CD14-positive monocyte (primary cell): ENCODE results near the gene CERS2. TPM values are rescaled to one million over a fixed set of nuclear protein-coding genes. Genes with fewer than 3 reads are reported as not detected.

ENCODE experiments used
- DNase-seq, 3 donors: peaks; one replicate each; pipeline ENCODE4 v3.0.0-alpha.2; 2011 to 2022
- H2AFZ ChIP-seq: 2 replicates; pipeline ENCODE4 v1.6.0; 2012; ENCODE audit warnings: mild to moderate bottlenecking, low read depth, low read length, inconsistent platforms; ENCODE audit not compliant: insufficient read depth, poor library complexity, severe bottlenecking
- H3K27ac ChIP-seq, 2 donors: 1 replicate in 1 of 2; 2 replicates in 1 of 2; pipeline ENCODE4 v1.5.1; 2012 to 2013; ENCODE audit warnings: low read length in 2 of 2, control low read depth in 1 of 2, inconsistent platforms in 1 of 2, low read depth in 1 of 2, mild to moderate bottlenecking in 1 of 2
- H3K27me3 ChIP-seq, 2 donors: one replicate each; pipeline versions ENCODE4 v1.6.0 to v1.6.1; 2011 to 2013; ENCODE audit warnings: low read length in 2 of 2; ENCODE audit not compliant: control insufficient read depth in 2 of 2, insufficient read depth in 2 of 2
- H3K36me3 ChIP-seq, 2 donors: replicated peaks in 1 of 2; 1 replicate in 1 of 2; 2 replicates in 1 of 2; pipeline versions ENCODE4 v1.5.1 to v1.6.1; 2012 to 2013; ENCODE audit warnings: low read length in 2 of 2, control low read depth in 1 of 2, inconsistent platforms in 1 of 2, mild to moderate bottlenecking in 1 of 2; ENCODE audit not compliant: insufficient read depth in 2 of 2, control insufficient read depth in 1 of 2
- H3K4me1 ChIP-seq, 2 donors: 1 replicate in 1 of 2; 2 replicates in 1 of 2; pipeline versions ENCODE4 v1.5.1 to v1.6.1; 2012 to 2013; ENCODE audit warnings: low read length in 2 of 2, control low read depth in 1 of 2, inconsistent platforms in 1 of 2, mild to moderate bottlenecking in 1 of 2, moderate library complexity in 1 of 2; ENCODE audit not compliant: insufficient read depth in 2 of 2, control insufficient read depth in 1 of 2
- H3K4me2 ChIP-seq: replicated peaks from 2 replicates; pipeline ENCODE3; 2012; ENCODE audit warnings: low read length, moderate library complexity, mild to moderate bottlenecking; ENCODE audit not compliant: poor library complexity, severe bottlenecking; ENCODE audit errors: extremely low read depth
- H3K4me3 ChIP-seq, 3 experiments: fragments of 200-600 bp in 1 of 3; sonication (generic) in 1 of 3; replicated peaks in 1 of 3; 1 replicate in 2 of 3; 2 replicates in 1 of 3; pipeline ENCODE4 v1.5.1; 2011 to 2013; ENCODE audit warnings: low read length in 3 of 3, mild to moderate bottlenecking in 3 of 3, control low read depth in 2 of 3, low read depth in 2 of 3, inconsistent platforms in 1 of 3, moderate library complexity in 1 of 3
- H3K79me2 ChIP-seq: 2 replicates; pipeline ENCODE4 v1.6.0; 2012; ENCODE audit warnings: mild to moderate bottlenecking, control low read depth, inconsistent platforms, low read length, moderate library complexity; ENCODE audit not compliant: insufficient read depth
- H3K9ac ChIP-seq: 2 replicates; pipeline ENCODE4 v1.6.0; 2017; ENCODE audit warnings: low read length, mild to moderate bottlenecking; ENCODE audit not compliant: insufficient read depth, poor library complexity, severe bottlenecking
- H3K9me3 ChIP-seq, 2 donors: replicated peaks in 1 of 2; 1 replicate in 1 of 2; 2 replicates in 1 of 2; pipeline versions ENCODE4 v1.5.1 to v1.6.1; 2012 to 2013; ENCODE audit warnings: low read length in 2 of 2, control low read depth in 1 of 2; ENCODE audit not compliant: control insufficient read depth in 1 of 2, insufficient read depth in 1 of 2
- H4K20me1 ChIP-seq: 2 replicates; pipeline ENCODE4 v1.6.0; 2012; ENCODE audit warnings: mild to moderate bottlenecking, low read length, control low read depth, moderate library complexity; ENCODE audit not compliant: insufficient read depth
- H3K27ac Mint-ChIP-seq, 7 donors: one replicate each; pipeline ENCODE4 v1.8.0; 2020; ENCODE audit warnings: mild to moderate bottlenecking in 7 of 7, mixed read lengths in 7 of 7, moderate library complexity in 6 of 7, inconsistent platforms in 2 of 7
- H3K27me3 Mint-ChIP-seq, 3 donors: one replicate each; pipeline ENCODE4 v1.8.0; 2021 to 2022; ENCODE audit warnings: low read depth in 3 of 3, mild to moderate bottlenecking in 3 of 3, mixed read lengths in 3 of 3, moderate library complexity in 3 of 3, inconsistent platforms in 1 of 3
- H3K36me3 Mint-ChIP-seq, 2 donors: one replicate each; pipeline ENCODE4 v1.8.0; 2020; ENCODE audit warnings: mixed read lengths in 2 of 2, inconsistent platforms in 1 of 2, mild to moderate bottlenecking in 1 of 2
- H3K4me1 Mint-ChIP-seq: one replicate; pipeline ENCODE4 v1.8.0; 2020; ENCODE audit warnings: mild to moderate bottlenecking, mixed read lengths
- H3K4me3 Mint-ChIP-seq, 2 donors: one replicate each; pipeline ENCODE4 v1.8.0; 2020; ENCODE audit warnings: mild to moderate bottlenecking in 2 of 2, mixed read lengths in 2 of 2, moderate library complexity in 1 of 2
- H3K9me3 Mint-ChIP-seq, 7 donors: one replicate each; pipeline ENCODE4 v1.8.0; 2020 to 2022; ENCODE audit warnings: mixed read lengths in 7 of 7, mild to moderate bottlenecking in 6 of 7, moderate library complexity in 6 of 7, inconsistent platforms in 2 of 7
- WGBS: methylation state at CpG from one replicate; pipeline ENCODE4 v1.1.5; 2013; ENCODE audit warnings: missing lambda C conversion rate; ENCODE audit not compliant: insufficient coverage; 5-methylcytosine and 5-hydroxymethylcytosine counted together
- intact Hi-C, 2 donors: fragments of 100-400 bp; cut with micrococcal nuclease; formaldehyde crosslinking; loops; one replicate each; pipeline versions ENCODE4 v1.15.0 to v1.15.1; 2023
- polyA plus RNA-seq, 3 donors: library from polyadenylated mRNA; depleted of rRNA in 1 of 3; unstranded in 2 of 3; stranded (reverse) in 1 of 3; fragments of 300-500 nt in 2 of 3; fragments of >200 nt in 1 of 3; fragmentation: Illumina TruSeq in 2 of 3; gene quantifications; 1 replicate in 2 of 3; 2 replicates in 1 of 3; pipeline ENCODE4 v1.2.3, GENCODE V29; 2012 to 2021
- TF ChIP-seq, protein P1 (sequence below): fragments of 200-600 bp; IDR thresholded peaks from one replicate; pipeline ENCODE4 v1.8.0; 2022; ENCODE audit warnings: antibody characterized with exemption, mild to moderate bottlenecking

The CERS2 gene
- polyA plus RNA-seq, 3 donors = 152 to 224 (median 200) TPM

DNA sequence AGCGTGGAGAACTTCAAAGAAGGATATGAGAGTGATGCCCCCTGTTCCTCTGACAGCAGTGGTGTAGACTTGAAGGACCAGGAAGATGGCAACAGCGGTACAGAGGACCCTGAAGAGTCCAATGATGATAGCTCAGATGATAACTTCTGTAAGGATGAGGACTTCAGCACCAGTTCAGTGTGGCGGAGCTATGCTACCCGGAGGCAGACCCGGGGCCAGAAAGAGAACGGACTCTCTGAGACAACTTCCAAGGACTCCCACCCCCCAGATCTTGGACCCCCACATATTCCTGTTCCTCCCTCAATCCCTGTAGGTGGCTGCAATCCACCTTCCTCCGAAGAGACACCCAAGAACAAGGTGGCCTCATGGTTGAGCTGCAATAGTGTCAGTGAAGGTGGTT, 14.0 kb downstream of the CERS2 start:
- peaks cover 42% of the 10 kb centered on the region for H4K20me1 ChIP-seq
- no peak overlapping the region for H3K4me2 ChIP-seq
- peaks cover 86 to 98% of the 10 kb centered on the region in 2 donors for H3K36me3 ChIP-seq
- H3K27me3 ChIP-seq = no peaks in the 10 kb centered on the region
- WGBS = 100% methylated on average over 2 of the region's 7 CpGs
- H3K27ac ChIP-seq = no peak overlapping the region
- Mint-ChIP-seq H3K4me3 (no peak overlapping the region), H3K27me3 (peaks cover 0 to 2% (median 0%) of the 10 kb centered on the region in 3 donors), H3K9me3 (no peaks in the 10 kb centered on the region), H3K27ac (peak overlapping the region in 6 of 7 donors; percentile 6 to 70 (median 51)), H3K36me3 (peaks cover 79 to 93% of the 10 kb centered on the region in 2 donors), H3K4me1 (peaks cover 2% of the 10 kb centered on the region)
- TF ChIP-seq, protein P1, sequence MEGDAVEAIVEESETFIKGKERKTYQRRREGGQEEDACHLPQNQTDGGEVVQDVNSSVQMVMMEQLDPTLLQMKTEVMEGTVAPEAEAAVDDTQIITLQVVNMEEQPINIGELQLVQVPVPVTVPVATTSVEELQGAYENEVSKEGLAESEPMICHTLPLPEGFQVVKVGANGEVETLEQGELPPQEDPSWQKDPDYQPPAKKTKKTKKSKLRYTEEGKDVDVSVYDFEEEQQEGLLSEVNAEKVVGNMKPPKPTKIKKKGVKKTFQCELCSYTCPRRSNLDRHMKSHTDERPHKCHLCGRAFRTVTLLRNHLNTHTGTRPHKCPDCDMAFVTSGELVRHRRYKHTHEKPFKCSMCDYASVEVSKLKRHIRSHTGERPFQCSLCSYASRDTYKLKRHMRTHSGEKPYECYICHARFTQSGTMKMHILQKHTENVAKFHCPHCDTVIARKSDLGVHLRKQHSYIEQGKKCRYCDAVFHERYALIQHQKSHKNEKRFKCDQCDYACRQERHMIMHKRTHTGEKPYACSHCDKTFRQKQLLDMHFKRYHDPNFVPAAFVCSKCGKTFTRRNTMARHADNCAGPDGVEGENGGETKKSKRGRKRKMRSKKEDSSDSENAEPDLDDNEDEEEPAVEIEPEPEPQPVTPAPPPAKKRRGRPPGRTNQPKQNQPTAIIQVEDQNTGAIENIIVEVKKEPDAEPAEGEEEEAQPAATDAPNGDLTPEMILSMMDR = no peak
- H3K9ac ChIP-seq = no peak overlapping the region
- no peak overlapping the region for H2AFZ ChIP-seq
- no peak for DNase-seq
- intact Hi-C loops = no loop called here
- no peaks in the 10 kb centered on the region for H3K4me1 ChIP-seq
- peaks cover under 1% of the 10 kb centered on the region for H3K79me2 ChIP-seq
- H3K4me3 ChIP-seq = no peak overlapping the region
- H3K9me3 ChIP-seq = no peaks in the 10 kb centered on the region

- no peak overlapping the region for H3K4me2 ChIP-seq
- H3K4me3 Mint-ChIP-seq = no peak overlapping the region
- 93% methylated on average over 3 of the region's 11 CpGs for WGBS
- TF ChIP-seq, protein P1 = no peak
- no peak overlapping the region for H3K27ac ChIP-seq
- peaks cover 75 to 93% of the 10 kb centered on the region in 2 donors for H3K36me3 Mint-ChIP-seq
- no peaks in the 10 kb centered on the region for H3K79me2 ChIP-seq
- peaks cover 80 to 98% of the 10 kb centered on the region in 2 donors for H3K36me3 ChIP-seq
- H3K4me1 Mint-ChIP-seq = peaks cover under 1% of the 10 kb centered on the region
- peak overlapping the region in 1 of 7 donors; percentile 45 for H3K27ac Mint-ChIP-seq
- no peaks in the 10 kb centered on the region for H3K4me1 ChIP-seq
- no peaks in the 10 kb centered on the region for H3K9me3 ChIP-seq
- intact Hi-C loops = no loop called here
- H3K9me3 Mint-ChIP-seq = no peaks in the 10 kb centered on the region
- no peak overlapping the region for H3K9ac ChIP-seq
- H2AFZ ChIP-seq = no peak overlapping the region
- peaks cover 14% of the 10 kb centered on the region for H4K20me1 ChIP-seq
- H3K27me3 Mint-ChIP-seq = peaks cover 0 to 2% (median 0%) of the 10 kb centered on the region in 3 donors
- no peak for DNase-seq
- no peak overlapping the region for H3K4me3 ChIP-seq
- no peaks in the 10 kb centered on the region for H3K27me3 ChIP-seq
These were observed 17.0 kb downstream of the CERS2 start for GRCh38 chr1:150957666-150958065.
